CD4-positive, alpha-beta memory T cell (primary cell): Measurements from ENCODE around the gene TEDC2. TPM values are rescaled to one million over a fixed set of nuclear protein-coding genes. Genes with fewer than 3 reads are reported as not detected.

Experiments
- CTCF ChIA-PET: fragments of 350-600 bp; sonication (Branson Sonifier 250); formaldehyde crosslinking; loops from one replicate; lab custom pipeline; 2021; ENCODE audit warnings: inconsistent platforms; ENCODE audit not compliant: partially characterized antibody; lab: Charles Lee
- POLR2A ChIA-PET: fragments of 350-600 bp; sonication (Branson Sonifier 250); formaldehyde crosslinking; loops from one replicate; lab custom pipeline; 2021; ENCODE audit not compliant: partially characterized antibody; lab: Charles Lee
- DNase-seq, 5 donors: peaks; one replicate each; pipeline versions ENCODE4 v3.0.0 to v3.0.0-alpha.2; 2020 to 2022; ENCODE audit warnings: mixed read lengths in 1 of 5
- H3K27ac ChIP-seq: one replicate; pipeline ENCODE4 v1.7.0; 2013; ENCODE audit warnings: low read depth, low read length
- H3K27me3 ChIP-seq: 2 replicates; pipeline ENCODE4 v1.7.0; 2013; ENCODE audit warnings: mild to moderate bottlenecking, low read length, moderate library complexity; ENCODE audit not compliant: insufficient read depth
- H3K36me3 ChIP-seq: 2 replicates; pipeline ENCODE4 v1.7.0; 2013; ENCODE audit warnings: mild to moderate bottlenecking, low read length, moderate library complexity; ENCODE audit not compliant: insufficient read depth
- H3K4me1 ChIP-seq: 2 replicates; pipeline ENCODE4 v1.7.0; 2013; ENCODE audit warnings: mild to moderate bottlenecking, low read length, moderate library complexity; ENCODE audit not compliant: insufficient read depth
- H3K4me3 ChIP-seq, 2 donors: one replicate each; pipeline ENCODE4 v1.7.0; 2013; ENCODE audit warnings: low read length in 2 of 2, mild to moderate bottlenecking in 1 of 2
- H3K9me3 ChIP-seq, 2 donors: one replicate each; pipeline ENCODE4 v1.7.0; 2013; ENCODE audit warnings: low read length in 2 of 2, control low read depth in 1 of 2; ENCODE audit not compliant: control insufficient read depth in 1 of 2
- H3K27ac Mint-ChIP-seq, 7 donors: one replicate each; pipeline ENCODE4 v1.8.0; 2020 to 2021; ENCODE audit warnings: mixed read lengths in 7 of 7, mild to moderate bottlenecking in 6 of 7, inconsistent platforms in 3 of 7, moderate library complexity in 3 of 7
- H3K27me3 Mint-ChIP-seq, 2 donors: one replicate each; pipeline ENCODE4 v1.8.0; 2020 to 2021; ENCODE audit warnings: mixed read lengths in 2 of 2
- H3K36me3 Mint-ChIP-seq, 2 donors: one replicate each; pipeline ENCODE4 v1.8.0; 2020 to 2021; ENCODE audit warnings: mixed read lengths in 2 of 2, inconsistent platforms in 1 of 2, mild to moderate bottlenecking in 1 of 2
- H3K4me1 Mint-ChIP-seq, 4 donors: one replicate each; pipeline ENCODE4 v1.8.0; 2020 to 2021; ENCODE audit warnings: mixed read lengths in 4 of 4, mild to moderate bottlenecking in 1 of 4
- H3K4me3 Mint-ChIP-seq, 8 donors: one replicate each; pipeline ENCODE4 v1.8.0; 2020 to 2021; ENCODE audit warnings: mixed read lengths in 8 of 8, mild to moderate bottlenecking in 7 of 8, moderate library complexity in 6 of 8, inconsistent platforms in 3 of 8
- H3K9me3 Mint-ChIP-seq, 8 donors: one replicate each; pipeline ENCODE4 v1.8.0; 2020 to 2021; ENCODE audit warnings: mixed read lengths in 8 of 8, mild to moderate bottlenecking in 5 of 8, inconsistent platforms in 3 of 8, moderate library complexity in 1 of 8
- intact Hi-C: fragments of 100-400 bp; cut with micrococcal nuclease; formaldehyde crosslinking; loops from one replicate; pipeline ENCODE4 v1.15.1; 2023
- polyA plus RNA-seq, 2 donors: library from polyadenylated mRNA; unstranded; fragments of 300-500 nt; fragmentation: Illumina TruSeq; gene quantifications; one replicate each; pipeline ENCODE4 v1.2.3, GENCODE V29; 2021
- total RNA-seq, 2 experiments: library from RNA; stranded (reverse); gene quantifications; one replicate each; pipeline ENCODE4 v1.2.3, GENCODE V29; 2021

The TEDC2 gene
- total and polyA plus RNA-seq, 4 experiments from 2014 or later, result 0.44 to 0.55 (median 0.44) TPM; not detected in 1

DNA sequence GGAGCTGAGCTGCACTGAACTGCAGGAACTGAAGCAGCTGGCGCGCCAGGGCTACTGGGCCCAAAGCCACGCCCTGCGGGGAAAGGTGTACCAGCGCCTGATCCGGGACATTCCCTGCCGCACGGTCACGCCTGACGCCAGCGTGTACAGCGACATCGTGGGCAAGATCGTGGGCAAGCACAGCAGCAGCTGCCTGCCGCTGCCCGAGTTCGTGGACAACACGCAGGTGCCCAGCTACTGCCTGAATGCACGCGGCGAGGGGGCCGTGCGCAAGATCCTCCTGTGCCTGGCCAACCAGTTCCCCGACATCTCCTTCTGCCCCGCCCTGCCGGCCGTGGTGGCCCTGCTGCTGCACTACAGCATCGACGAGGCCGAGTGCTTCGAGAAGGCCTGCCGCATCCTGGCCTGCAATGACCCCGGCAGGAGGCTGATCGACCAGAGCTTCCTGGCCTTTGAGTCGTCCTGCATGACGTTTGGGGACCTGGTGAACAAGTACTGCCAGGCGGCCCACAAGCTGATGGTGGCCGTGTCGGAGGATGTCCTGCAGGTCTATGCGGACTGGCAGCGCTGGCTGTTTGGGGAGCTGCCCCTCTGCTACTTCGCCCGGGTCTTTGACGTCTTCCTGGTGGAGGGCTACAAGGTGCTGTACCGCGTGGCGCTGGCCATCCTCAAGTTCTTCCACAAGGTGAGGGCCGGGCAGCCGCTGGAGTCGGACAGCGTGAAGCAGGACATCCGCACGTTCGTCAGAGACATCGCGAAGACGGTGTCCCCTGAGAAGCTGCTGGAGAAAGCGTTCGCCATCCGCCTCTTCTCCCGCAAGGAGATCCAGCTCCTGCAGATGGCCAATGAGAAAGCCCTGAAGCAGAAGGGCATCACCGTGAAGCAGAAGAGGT is 36.6 kb downstream of the TEDC2 start:
- Histone ChIP-seq H3K36me3 (no peaks in the 10 kb centered on the region), H3K4me1 (no peaks in the 10 kb centered on the region), H3K4me3 (no peak overlapping the region), H3K27ac (no peak overlapping the region), H3K27me3 (no peaks in the 10 kb centered on the region), H3K9me3 (no peaks in the 10 kb centered on the region)
- ChIA-PET POLR2A (no interaction called here), CTCF (interaction anchor here (1.0 to 4.4 kb wide), 2 partner anchors 10 to 302 kb away, joined by 3 to 17 read pairs; no protein-coding TSS in a partner anchor)
- Mint-ChIP-seq H3K27me3 (no peaks in the 10 kb centered on the region), H3K36me3 (peaks cover 6% of the 10 kb centered on the region in 2 donors), H3K27ac (no peak overlapping the region), H3K4me1 (no peaks in the 10 kb centered on the region), H3K9me3 (no peaks in the 10 kb centered on the region), H3K4me3 (no peak overlapping the region)
- intact Hi-C loops, result no loop called here
- DNase-seq, result no peak

DNA sequence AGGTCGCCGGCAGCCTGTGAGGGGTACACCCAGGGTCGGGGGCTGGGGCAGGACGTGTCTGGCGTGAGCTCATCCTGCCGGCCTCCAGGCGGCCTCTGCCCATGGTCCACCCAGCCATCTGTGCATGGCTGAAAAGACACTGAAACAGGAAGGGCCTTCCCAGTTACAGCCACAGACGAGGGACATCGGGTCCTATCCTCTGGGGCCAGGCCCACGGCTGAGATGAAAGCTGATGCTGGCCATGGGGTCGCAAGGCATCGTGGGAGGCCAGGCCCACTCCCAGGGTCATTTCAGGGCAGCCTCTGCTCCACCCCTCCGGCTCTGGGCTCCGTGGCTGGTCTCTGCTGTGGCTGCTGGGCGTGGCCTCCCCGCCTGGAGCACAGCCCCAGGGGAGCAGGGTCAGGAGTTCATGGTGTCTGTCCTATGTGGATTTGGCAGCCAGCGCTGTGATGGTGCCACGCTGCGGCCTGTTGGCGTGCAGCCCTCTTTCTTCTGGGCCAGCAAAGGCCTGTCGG is 37.3 kb downstream of the TEDC2 start:
- no peaks in the 10 kb centered on the region for H3K27me3 ChIP-seq
- H3K9me3 Mint-ChIP-seq, result no peaks in the 10 kb centered on the region
- intact Hi-C loops, result no loop called here
- no peaks in the 10 kb centered on the region for H3K9me3 ChIP-seq
- no peaks in the 10 kb centered on the region for H3K27me3 Mint-ChIP-seq
- CTCF ChIA-PET, result interaction anchor here (0.5 to 4.4 kb wide), 3 partner anchors 11 to 578 kb away, joined by 3 to 17 read pairs (median 3); no protein-coding TSS in a partner anchor
- no peaks in the 10 kb centered on the region for H3K4me1 ChIP-seq
- no peak for DNase-seq
- H3K27ac Mint-ChIP-seq, result no peak overlapping the region
- H3K4me3 ChIP-seq, result no peak overlapping the region
- H3K4me3 Mint-ChIP-seq, result no peak overlapping the region
- peaks cover 6% of the 10 kb centered on the region in 2 donors for H3K36me3 Mint-ChIP-seq
- H3K36me3 ChIP-seq, result no peaks in the 10 kb centered on the region
- POLR2A ChIA-PET, result no interaction called here
- no peaks in the 10 kb centered on the region for H3K4me1 Mint-ChIP-seq
- no peak overlapping the region for H3K27ac ChIP-seq

DNA sequence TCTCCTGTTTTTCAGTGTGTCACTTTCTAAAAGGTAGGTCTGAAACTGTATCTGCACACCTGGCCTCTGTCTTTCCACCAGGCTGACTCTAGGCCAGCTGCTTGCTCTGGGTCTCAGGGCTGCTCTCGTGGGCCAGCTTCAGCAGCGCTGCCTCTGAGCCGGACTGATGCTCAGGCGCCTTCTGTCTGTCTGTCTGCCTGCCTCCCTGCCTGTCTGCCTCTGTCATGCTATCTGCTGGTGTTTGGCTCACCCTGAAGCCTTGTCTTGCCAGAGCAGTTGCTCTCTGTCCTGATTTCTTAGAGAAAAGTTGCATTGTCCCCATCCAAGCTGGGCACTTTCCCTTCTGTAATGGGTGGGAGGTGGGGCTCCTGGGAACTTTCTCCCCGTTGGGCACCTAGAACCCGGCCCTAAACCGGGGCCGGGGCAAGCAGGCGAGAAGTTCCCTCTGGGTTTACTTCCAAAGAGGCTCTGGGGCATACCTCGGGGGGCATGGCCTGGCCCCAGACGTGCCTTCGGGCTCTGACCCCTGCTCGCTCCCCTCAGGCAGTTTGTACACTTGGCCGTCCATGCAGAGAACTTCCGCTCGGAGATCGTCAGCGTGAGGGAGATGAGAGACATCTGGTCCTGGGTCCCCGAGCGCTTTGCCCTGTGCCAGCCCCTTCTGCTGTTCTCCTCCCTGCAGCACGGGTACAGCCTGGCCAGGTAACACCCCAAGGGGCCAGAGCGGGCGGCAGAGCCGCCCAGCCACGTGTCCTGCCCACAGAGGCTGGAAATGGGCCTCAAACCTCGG is 38.0 kb downstream of the TEDC2 start:
- peaks cover 6% of the 10 kb centered on the region in 2 donors for H3K36me3 Mint-ChIP-seq
- H3K4me1 ChIP-seq, result no peaks in the 10 kb centered on the region
- H3K36me3 ChIP-seq, result no peaks in the 10 kb centered on the region
- no peak for DNase-seq
- H3K4me3 Mint-ChIP-seq, result no peak overlapping the region
- no peaks in the 10 kb centered on the region for H3K27me3 ChIP-seq
- POLR2A ChIA-PET, result no interaction called here
- no peaks in the 10 kb centered on the region for H3K9me3 Mint-ChIP-seq
- intact Hi-C loops, result no loop called here
- H3K4me3 ChIP-seq, result no peak overlapping the region
- no peak overlapping the region for H3K27ac Mint-ChIP-seq
- no peaks in the 10 kb centered on the region for H3K9me3 ChIP-seq
- H3K27me3 Mint-ChIP-seq, result no peaks in the 10 kb centered on the region
- CTCF ChIA-PET, result interaction anchor here (1.0 to 4.4 kb wide), 2 partner anchors 11 to 303 kb away, joined by 3 to 17 read pairs; no protein-coding TSS in a partner anchor
- no peaks in the 10 kb centered on the region for H3K4me1 Mint-ChIP-seq
- no peak overlapping the region for H3K27ac ChIP-seq

DNA sequence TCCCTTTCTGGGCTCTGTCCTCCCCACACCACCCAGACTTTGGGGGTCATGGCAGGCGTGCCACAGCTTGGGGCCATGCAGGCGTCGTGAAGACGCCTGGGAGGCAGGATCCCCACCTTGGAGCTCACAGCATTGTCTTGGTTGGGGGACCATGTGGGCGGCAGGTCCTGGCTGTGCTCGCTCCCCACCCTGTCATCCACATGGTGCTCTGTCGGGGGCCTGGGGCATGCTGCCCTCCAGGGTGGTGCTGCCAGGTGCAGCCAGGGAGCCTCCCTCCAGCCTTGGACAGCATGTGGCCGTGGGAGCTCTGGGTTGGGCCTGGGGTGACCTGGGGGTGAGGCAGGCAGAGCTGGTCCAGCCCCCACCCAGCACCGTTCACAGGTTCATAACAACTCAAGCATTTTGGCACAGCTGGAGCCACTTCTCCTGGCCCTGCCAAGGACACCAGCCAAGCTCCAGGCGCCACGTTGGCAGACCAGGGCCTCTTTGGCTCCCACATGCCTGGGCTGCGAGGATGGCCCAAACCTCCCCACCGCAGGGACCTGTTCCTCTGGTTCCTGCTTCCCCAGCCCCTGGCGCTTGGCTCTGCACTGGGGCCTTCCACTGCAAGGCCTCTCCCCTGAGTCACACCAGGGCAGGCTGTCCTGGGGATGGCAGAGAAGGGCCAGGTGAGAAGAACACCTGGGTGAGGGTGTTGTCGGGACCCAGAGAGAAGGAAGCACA is 38.8 kb downstream of the TEDC2 start:
- Mint-ChIP-seq H3K36me3 (peaks cover 6% of the 10 kb centered on the region in 2 donors), H3K27ac (no peak overlapping the region), H3K4me1 (no peaks in the 10 kb centered on the region), H3K27me3 (no peaks in the 10 kb centered on the region), H3K9me3 (no peaks in the 10 kb centered on the region), H3K4me3 (no peak overlapping the region)
- Histone ChIP-seq H3K9me3 (no peaks in the 10 kb centered on the region), H3K4me3 (no peak overlapping the region), H3K27me3 (no peaks in the 10 kb centered on the region), H3K27ac (no peak overlapping the region), H3K36me3 (no peaks in the 10 kb centered on the region), H3K4me1 (no peaks in the 10 kb centered on the region)
- DNase-seq, result no peak
- POLR2A ChIA-PET, result no interaction called here
- CTCF ChIA-PET, result interaction anchor here (4.4 kb wide), 1 partner anchor 304 kb away, joined by 17 read pairs; no protein-coding TSS in a partner anchor
- intact Hi-C loops, result no loop called here

- intact Hi-C loops, result no loop called here
- Mint-ChIP-seq H3K36me3 (peaks cover 6% of the 10 kb centered on the region in 2 donors), H3K4me3 (no peak overlapping the region), H3K9me3 (no peaks in the 10 kb centered on the region), H3K27me3 (no peaks in the 10 kb centered on the region), H3K27ac (no peak overlapping the region), H3K4me1 (no peaks in the 10 kb centered on the region)
- Histone ChIP-seq H3K27me3 (no peaks in the 10 kb centered on the region), H3K36me3 (no peaks in the 10 kb centered on the region), H3K9me3 (no peaks in the 10 kb centered on the region), H3K27ac (no peak overlapping the region), H3K4me1 (no peaks in the 10 kb centered on the region), H3K4me3 (no peak overlapping the region)
- ChIA-PET CTCF (interaction anchor here (4.4 kb wide), 1 partner anchor 305 kb away, joined by 17 read pairs; no protein-coding TSS in a partner anchor), POLR2A (interaction anchor here (2.3 kb wide), 1 partner anchor 159 kb away, joined by 6 read pairs; the partner anchor contains the start of gene ABCA3)
- no peak for DNase-seq
These were observed 39.5 kb downstream of the TEDC2 start for GRCh38 chr16:2499454-2499853.

DNA sequence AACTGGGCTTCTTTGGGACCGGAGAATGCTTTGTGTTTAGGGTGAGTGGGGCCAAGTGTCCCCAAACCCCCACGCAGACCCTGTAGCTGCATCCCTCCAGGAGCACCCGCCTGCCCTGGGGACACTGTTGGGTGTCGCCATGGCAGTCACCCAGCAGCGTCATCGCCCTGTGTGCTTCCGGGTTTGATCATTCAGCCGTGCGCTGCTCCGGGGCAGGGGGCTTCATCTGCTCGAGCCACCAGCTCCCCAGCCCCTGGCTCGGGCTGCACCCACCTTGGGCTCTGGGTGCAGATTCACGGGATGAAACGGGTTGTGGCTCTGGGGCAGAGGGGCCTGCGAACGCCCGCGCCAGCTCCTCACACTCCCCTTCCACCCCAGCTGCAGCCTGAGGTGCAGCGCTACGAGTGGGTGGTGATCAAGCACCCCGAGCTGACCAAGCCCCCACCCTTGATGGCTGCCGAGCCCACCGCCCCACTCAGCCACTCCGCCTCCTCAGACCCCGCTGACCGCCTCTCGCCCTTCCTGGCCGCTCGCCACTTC is 40.1 kb downstream of the TEDC2 start:
- H3K4me1 Mint-ChIP-seq, result no peaks in the 10 kb centered on the region
- Histone ChIP-seq H3K4me3 (no peak overlapping the region), H3K27ac (no peak overlapping the region), H3K36me3 (no peaks in the 10 kb centered on the region), H3K4me1 (no peaks in the 10 kb centered on the region), H3K27me3 (no peaks in the 10 kb centered on the region), H3K9me3 (no peaks in the 10 kb centered on the region)
- DNase-seq, result no peak
- H3K27ac Mint-ChIP-seq, result no peak overlapping the region
- ChIA-PET POLR2A (interaction anchor here (2.3 kb wide), 1 partner anchor 160 kb away, joined by 6 read pairs; the partner anchor contains the start of gene ABCA3), CTCF (interaction anchor here (4.4 kb wide), 1 partner anchor 306 kb away, joined by 17 read pairs; no protein-coding TSS in a partner anchor)
- H3K9me3 Mint-ChIP-seq, result no peaks in the 10 kb centered on the region
- H3K4me3 Mint-ChIP-seq, result no peak overlapping the region
- no peaks in the 10 kb centered on the region for H3K27me3 Mint-ChIP-seq
- intact Hi-C loops, result loop anchor here (2.0 kb wide), 1 partner anchor 25 kb away; the partner anchor contains the start of gene TBC1D24
- peaks cover 6% of the 10 kb centered on the region in 2 donors for H3K36me3 Mint-ChIP-seq
